ENCODE data around the gene RNF152.

DNA sequence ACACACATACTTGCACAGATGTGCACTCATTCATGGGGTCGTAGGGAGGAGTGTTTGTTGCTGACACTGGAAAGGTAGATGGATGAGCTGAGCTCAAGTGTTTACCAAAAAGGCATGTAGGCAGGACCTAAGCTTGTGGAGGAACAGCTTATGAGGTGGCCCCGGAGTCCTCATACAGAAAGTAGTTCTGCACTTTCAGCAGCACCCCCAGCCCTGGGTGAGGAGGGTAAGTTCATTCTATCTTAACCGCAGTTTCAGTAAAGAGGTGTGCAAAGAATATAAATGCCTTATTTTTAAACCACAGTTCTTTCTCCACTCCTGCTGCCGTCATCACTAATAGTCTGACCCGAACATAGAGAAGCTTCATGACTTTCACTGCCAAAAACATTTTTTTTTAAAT, 31.7 kb upstream of the RNF152 start:
- TF ChIP-seq, protein P1, sequence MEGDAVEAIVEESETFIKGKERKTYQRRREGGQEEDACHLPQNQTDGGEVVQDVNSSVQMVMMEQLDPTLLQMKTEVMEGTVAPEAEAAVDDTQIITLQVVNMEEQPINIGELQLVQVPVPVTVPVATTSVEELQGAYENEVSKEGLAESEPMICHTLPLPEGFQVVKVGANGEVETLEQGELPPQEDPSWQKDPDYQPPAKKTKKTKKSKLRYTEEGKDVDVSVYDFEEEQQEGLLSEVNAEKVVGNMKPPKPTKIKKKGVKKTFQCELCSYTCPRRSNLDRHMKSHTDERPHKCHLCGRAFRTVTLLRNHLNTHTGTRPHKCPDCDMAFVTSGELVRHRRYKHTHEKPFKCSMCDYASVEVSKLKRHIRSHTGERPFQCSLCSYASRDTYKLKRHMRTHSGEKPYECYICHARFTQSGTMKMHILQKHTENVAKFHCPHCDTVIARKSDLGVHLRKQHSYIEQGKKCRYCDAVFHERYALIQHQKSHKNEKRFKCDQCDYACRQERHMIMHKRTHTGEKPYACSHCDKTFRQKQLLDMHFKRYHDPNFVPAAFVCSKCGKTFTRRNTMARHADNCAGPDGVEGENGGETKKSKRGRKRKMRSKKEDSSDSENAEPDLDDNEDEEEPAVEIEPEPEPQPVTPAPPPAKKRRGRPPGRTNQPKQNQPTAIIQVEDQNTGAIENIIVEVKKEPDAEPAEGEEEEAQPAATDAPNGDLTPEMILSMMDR (IDR thresholded peaks at IDR 0.05; ENCODE audit: poor library complexity, severe bottlenecking) = no peak
- TF ChIP-seq POLR2AphosphoS5 (IDR thresholded peaks at IDR 0.05) (no peak), EP300 (conservative IDR thresholded peaks at IDR 0.05; ENCODE audit: poor library complexity, severe bottlenecking) (no peak), REST (IDR thresholded peaks at IDR 0.05; ENCODE audit: borderline replicate concordance) (no peak), SMC3 (conservative IDR thresholded peaks at IDR 0.05; ENCODE audit: poor library complexity) (no peak), EZH2 (IDR thresholded peaks at IDR 0.05; ENCODE audit: borderline replicate concordance, insufficient read depth, low read length, poor library complexity, severe bottlenecking) (no peak)
